ENCODE data around the gene FAM174A.

- no peak for TF ChIP-seq POLR2A (IDR thresholded peaks at IDR 0.05)
- TF ChIP-seq, protein P1, sequence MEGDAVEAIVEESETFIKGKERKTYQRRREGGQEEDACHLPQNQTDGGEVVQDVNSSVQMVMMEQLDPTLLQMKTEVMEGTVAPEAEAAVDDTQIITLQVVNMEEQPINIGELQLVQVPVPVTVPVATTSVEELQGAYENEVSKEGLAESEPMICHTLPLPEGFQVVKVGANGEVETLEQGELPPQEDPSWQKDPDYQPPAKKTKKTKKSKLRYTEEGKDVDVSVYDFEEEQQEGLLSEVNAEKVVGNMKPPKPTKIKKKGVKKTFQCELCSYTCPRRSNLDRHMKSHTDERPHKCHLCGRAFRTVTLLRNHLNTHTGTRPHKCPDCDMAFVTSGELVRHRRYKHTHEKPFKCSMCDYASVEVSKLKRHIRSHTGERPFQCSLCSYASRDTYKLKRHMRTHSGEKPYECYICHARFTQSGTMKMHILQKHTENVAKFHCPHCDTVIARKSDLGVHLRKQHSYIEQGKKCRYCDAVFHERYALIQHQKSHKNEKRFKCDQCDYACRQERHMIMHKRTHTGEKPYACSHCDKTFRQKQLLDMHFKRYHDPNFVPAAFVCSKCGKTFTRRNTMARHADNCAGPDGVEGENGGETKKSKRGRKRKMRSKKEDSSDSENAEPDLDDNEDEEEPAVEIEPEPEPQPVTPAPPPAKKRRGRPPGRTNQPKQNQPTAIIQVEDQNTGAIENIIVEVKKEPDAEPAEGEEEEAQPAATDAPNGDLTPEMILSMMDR (IDR thresholded peaks at IDR 0.05), result no peak
These were observed 31.4 kb downstream of the FAM174A start for GRCh38 chr5:100566382-100567141.

Data from stomach (tissue), 4 donors.